Activated CD4-positive, CD25-positive, alpha-beta regulatory T cell treated with anti-CD3 and anti-CD28 coated beads, Interleukin-2, amount 50 U/mL, for 72 hours (primary cell): ENCODE results near the gene VWA5B2.
A peak's percentile ranks its signal among the peaks of the same experiment; 100 is the strongest.

Experiments
- DNase-seq: peaks from one replicate; pipeline ENCODE4 v3.0.0; 2021

The VWA5B2 gene

GRCh38 chr3:184282941-184283340 lies 53.6 kb downstream of the VWA5B2 start:
- DNase-seq = no peak

DNA sequence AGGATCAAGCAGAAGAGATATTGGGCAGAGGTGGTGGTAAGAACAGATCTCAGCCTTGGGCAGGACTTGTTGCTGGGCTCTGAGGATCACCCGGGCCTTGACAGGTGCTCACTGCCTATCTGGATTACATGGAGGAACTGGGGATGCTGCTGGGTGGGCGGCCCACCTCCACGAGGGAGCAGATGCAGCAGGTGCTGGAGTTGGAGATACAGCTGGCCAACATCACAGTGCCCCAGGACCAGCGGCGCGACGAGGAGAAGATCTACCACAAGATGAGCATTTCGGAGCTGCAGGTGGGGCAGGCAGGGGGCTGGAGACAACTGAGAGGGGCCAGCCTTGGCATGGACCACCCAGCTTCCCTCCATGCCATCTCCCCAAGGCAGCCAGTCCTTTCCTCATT lies 54.3 kb downstream of the VWA5B2 start:
- no peak for DNase-seq

- DNase-seq = no peak
Measured at GRCh38 chr3:184284696-184285095, 55.3 kb downstream of the VWA5B2 start.

DNA sequence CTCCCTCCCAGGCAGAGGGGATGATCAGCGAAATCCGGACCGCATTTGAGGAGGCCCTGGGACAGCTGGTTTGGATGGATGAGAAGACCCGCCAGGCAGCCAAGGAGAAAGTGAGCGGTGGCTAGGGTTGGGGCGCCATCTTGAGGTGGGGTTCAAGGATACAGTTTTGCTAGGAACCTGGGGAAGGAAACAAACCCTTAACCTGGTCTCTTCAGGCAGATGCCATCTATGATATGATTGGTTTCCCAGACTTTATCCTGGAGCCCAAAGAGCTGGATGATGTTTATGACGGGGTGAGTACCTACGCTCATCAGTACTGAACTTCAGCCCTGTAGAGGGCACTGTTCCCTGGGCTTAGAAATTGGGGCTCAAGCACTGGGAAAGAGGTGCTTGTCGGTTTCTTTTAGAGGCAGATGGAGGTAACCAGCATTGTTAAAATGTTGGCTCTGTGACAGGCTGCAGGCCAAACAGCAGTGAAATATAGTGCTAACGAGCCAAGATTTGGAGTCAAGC lies 60.1 kb downstream of the VWA5B2 start:
- peak; percentile 64 for DNase-seq

DNA sequence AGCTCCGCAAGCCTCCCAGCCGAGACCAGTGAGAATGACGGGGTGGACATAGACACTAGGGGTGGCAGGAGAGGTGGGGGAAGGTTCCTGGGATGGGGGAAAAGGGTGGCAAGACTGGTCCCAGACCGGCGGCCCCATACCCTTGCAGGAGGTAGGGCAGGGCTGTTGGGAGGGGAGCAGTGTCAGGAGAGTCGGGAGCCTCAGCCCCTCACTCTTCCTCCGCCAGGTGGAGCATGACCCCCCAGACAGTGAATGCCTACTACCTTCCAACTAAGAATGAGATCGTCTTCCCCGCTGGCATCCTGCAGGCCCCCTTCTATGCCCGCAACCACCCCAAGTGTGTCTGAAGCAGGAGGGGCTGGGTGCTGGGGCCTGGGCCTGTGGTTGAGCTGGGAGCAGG lies 60.9 kb downstream of the VWA5B2 start:
- DNase-seq = no peak

- no peak for DNase-seq
Measured at GRCh38 chr3:184291044-184291737, 61.8 kb downstream of the VWA5B2 start.
